HCT116 (cell line): ENCODE data around the gene HS6ST3.

Source experiments
- CEBPB ChIP-seq: IDR thresholded peaks from 2 replicates; pipeline ENCODE4 v1.6.1; 2012; ENCODE audit warnings: low read depth
- CTCF ChIP-seq, 3 experiments: fragments of 200-600 bp in 1 of 3; sonication (generic) in 1 of 3; IDR thresholded peaks in 2 of 3; conservative IDR thresholded peaks in 1 of 3; 2 replicates each; pipeline ENCODE4 v1.5.1; 2012 to 2017; ENCODE audit warnings: low read depth in 2 of 3, low read length in 2 of 3, antibody characterized with exemption in 1 of 3, borderline replicate concordance in 1 of 3, control low read depth in 1 of 3, mild to moderate bottlenecking in 1 of 3, mixed read lengths in 1 of 3, mixed run types in 1 of 3, moderate library complexity in 1 of 3; ENCODE audit not compliant: insufficient read depth in 1 of 3
- EZH2 ChIP-seq: fragments of 200-600 bp; sonication (generic); IDR thresholded peaks from 2 replicates; pipeline ENCODE4 v1.6.1; 2017; ENCODE audit warnings: antibody characterized with exemption, mixed run types
- POLR2A ChIP-seq: IDR thresholded peaks from 2 replicates; pipeline ENCODE4 v1.7.0; 2011; ENCODE audit warnings: borderline replicate concordance; ENCODE audit not compliant: insufficient read depth, insufficient read length; ENCODE audit errors: extremely low read depth
- POLR2AphosphoS5 ChIP-seq: IDR thresholded peaks from 2 replicates; pipeline ENCODE4 v1.6.1; 2011; ENCODE audit warnings: mild to moderate bottlenecking, low read depth, low read length, moderate library complexity
- REST ChIP-seq: IDR thresholded peaks from 2 replicates; pipeline ENCODE4 v1.6.1; 2012; ENCODE audit warnings: low read depth
- TCF7L2 ChIP-seq: IDR thresholded peaks from 2 replicates; pipeline ENCODE4 v1.7.0; 2011; ENCODE audit warnings: borderline replicate concordance, inconsistent platforms; ENCODE audit not compliant: insufficient read depth, insufficient read length; ENCODE audit errors: extremely low read depth
- YY1 ChIP-seq: IDR thresholded peaks from 2 replicates; pipeline ENCODE4 v1.6.1; 2011; ENCODE audit warnings: low read length, low read depth, moderate library complexity, mild to moderate bottlenecking; ENCODE audit not compliant: insufficient replicate concordance; ENCODE audit errors: extremely low read depth
- ZBTB33 ChIP-seq: IDR thresholded peaks from 2 replicates; pipeline ENCODE4 v1.6.1; 2011; ENCODE audit warnings: mild to moderate bottlenecking, low read length, moderate library complexity; ENCODE audit not compliant: insufficient replicate concordance; ENCODE audit errors: extremely low read depth
- ZFX ChIP-seq: fragments of 450-650 bp; IDR thresholded peaks from 2 replicates; pipeline ENCODE4 v1.6.1; 2017

GRCh38 chr13:96474181-96474557, 384.3 kb downstream of the HS6ST3 start:
- TF ChIP-seq EZH2: no peak
- TF ChIP-seq ZBTB33: no peak
- no peak for TF ChIP-seq CTCF (IDR thresholded peaks at IDR 0.05 in 2 of 3, conservative IDR thresholded peaks at IDR 0.05 in 1 of 3; ENCODE audit: borderline replicate concordance in 1 of 3, insufficient read depth in 1 of 3, low read depth in 2 of 3, low read length in 2 of 3)
- TF ChIP-seq POLR2A: no peak
- no peak for TF ChIP-seq ZFX
- no peak for TF ChIP-seq REST
- TF ChIP-seq POLR2AphosphoS5: no peak
- TF ChIP-seq TCF7L2: no peak
- TF ChIP-seq YY1: no peak
- no peak for TF ChIP-seq CEBPB
